NCI-H446 treated with DMSO at 0.1 percent for 48 hours (cell line): ENCODE measurements around the gene DGKZ.

ENCODE experiments used
- DNase-seq: peaks from one replicate; lab custom pipeline; 2025; lab: John Stamatoyannopoulos, UW

Gene DGKZ

DNA sequence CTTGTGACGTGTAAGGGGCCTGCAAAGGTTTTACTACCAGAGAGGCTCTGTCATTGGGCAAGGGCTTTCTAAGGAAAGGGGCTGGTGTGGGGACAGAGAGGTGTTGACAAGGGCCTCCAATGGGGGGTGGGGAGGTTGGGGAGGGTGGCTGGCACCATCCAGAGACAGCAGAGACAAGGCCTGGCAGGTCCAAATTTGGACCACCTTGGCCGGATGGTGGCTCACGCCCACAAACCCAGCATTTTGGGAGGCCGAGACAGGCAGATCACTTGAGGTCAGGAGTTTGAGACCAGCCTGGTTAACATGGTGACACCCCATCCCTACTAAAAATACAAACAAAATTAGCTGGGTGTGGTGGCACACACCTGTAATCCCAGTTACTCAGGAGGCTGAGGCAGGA, 46.5 kb downstream of the DGKZ start:
- no peak for DNase-seq

DNA sequence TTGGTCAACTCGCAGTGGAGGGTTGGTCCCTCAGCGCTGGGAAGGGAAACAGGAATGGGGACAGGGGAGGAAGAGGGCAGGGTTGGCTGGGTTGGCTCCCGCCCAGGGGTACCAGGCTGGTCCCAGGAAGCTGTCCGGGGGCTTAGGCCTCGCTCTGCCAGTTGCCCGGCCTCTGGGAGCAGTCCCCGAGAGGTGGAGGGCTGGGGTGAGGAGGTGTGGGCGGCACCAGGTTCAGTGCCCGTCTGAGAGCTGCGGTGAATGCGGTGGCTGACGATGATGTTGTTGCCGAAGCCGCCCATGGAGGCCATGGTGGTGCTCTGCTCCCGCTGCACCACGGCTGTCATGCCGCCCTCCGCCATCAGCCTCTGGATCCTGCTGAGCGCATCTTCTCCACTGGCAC, 50.3 kb downstream of the DGKZ start:
- no peak for DNase-seq

DNA sequence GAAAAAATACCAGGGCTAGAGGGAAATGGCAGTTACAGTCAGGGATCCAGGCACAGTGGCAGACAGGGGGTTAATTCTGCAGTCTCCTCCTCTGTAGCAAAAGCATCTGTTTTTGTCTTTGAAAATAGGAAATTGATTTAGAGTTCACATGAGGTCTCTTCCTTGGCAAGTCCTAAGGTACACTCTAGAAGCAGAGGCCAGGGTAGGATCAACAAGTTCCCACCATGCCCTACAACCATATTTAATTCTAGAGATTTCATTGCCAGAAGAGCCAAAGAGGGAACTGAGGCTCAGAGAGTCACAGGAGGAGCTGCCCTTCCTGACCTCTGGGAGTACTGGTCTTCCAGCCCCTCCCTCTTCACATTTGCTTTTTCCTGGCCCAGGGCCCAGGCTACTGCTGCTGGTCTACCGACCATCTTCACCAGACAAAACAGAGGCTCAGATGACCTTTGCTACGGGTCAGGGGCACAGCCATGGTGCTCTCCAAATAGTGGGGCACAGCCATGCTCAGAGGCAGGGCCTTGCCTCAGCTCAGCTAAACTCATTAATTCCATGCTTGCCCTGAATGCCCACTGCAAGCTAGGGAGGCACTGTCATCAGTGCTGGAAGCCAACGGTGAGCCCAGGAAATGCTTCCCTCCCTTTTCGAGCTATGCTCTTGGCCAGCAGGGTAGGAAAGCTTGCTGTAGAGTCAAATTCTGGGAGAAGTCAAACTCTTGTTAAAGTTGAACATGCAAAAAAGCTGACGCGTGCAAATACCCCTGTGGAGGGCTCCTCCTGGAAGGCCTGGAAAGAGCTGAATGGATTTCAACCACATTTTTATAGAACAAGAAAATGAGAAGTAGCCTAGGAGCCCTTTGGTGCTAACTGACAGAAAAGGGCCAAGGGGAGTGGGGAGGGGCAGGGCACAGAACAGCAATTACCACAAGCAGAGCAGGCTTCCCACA, 56.0 kb downstream of the DGKZ start:
- DNase-seq, result no peak

DNA sequence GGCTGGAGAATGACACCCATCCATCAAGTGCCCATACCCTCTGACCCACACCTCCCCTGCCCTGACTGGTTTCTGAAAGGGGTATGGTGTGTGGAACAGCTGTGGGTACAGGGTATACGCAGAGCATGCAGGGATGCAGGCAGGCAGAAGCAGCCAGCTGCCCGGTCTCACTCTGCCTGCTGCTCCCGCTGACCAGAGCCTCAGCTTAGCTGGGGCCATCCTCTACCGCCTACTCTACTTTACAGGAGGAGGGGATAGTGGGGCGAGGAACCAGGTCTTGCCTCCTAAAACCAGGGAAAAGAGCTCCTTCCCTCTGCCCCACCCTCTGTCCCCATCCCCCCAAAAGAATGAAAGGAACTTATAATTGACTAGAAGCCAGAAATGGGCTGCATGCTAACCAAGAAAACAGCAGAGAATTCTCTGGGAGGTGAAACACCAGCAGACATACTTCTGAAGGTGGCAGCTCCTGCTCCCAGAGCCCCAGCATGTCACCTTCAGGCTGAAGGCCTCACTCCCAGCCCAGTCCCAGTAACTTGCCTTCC, 57.3 kb downstream of the DGKZ start:
- no peak for DNase-seq

DNA sequence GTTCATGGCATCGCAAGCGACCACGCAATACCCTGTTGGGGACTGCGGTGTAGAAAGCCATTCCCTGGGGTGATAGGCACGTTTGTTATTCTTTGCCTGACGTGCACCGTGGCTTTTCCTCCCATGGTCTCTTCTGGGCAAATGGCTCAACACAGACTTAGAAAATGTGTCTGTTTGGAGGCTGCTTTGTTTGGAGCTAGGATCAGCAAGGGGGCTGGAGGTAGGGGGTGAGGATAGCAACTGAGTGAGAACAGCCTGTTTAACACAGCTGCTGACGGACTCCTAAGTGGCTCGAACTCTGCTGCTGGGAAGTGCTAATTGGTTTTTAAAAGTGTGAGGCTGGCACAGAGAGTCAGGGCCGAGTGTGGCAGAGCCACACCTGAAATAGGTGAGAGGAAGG, 60.4 kb downstream of the DGKZ start:
- DNase-seq, result no peak

DNA sequence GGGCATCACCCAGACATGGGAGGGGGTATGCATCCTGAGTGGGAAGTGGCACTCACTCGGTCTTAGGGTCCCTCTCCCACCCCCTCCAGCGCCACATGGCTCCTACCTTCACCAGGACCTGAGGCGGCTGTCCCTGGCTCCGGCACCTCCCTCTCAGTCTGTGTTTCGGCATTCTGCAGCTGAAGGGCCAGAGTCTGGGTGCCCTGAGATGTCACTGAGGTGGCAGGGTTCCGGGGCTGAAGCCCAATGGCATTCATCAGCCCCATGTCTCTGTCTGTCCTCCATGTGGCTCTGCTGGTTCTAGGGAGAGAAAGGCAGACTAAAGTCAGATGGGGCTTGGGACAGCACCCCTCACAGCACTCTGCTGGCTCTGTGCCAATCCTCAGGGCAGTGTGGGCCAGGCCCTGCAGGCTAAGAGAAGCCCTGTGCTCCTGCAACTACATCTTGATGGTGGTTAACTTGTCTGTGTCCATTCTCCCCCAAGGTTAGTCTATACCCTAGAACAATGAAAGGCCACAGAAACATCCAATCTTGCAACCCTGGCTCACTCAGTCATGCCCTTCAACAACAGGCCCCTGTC, 61.2 kb downstream of the DGKZ start:
- DNase-seq, result no peak

DNA sequence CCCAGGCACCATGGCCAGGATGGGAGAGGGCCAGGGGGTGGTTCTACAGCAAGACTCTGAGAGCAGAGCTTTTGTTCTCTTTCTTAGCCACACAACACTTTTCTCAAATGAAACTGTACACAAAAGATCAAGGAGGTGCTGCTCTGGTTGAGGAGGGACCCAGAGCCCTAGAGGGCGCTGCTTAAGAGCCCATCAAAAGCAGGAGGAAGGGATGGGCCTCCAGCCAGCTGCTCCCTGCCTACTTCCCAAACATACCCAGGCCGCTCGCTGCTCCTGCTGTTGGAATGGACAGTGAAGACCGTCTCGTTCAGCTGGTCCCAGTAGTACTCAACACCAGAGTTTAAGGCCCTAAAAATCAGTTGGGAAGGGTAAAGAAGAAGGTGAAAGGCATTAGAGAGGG, 62.8 kb downstream of the DGKZ start:
- no peak for DNase-seq

DNA sequence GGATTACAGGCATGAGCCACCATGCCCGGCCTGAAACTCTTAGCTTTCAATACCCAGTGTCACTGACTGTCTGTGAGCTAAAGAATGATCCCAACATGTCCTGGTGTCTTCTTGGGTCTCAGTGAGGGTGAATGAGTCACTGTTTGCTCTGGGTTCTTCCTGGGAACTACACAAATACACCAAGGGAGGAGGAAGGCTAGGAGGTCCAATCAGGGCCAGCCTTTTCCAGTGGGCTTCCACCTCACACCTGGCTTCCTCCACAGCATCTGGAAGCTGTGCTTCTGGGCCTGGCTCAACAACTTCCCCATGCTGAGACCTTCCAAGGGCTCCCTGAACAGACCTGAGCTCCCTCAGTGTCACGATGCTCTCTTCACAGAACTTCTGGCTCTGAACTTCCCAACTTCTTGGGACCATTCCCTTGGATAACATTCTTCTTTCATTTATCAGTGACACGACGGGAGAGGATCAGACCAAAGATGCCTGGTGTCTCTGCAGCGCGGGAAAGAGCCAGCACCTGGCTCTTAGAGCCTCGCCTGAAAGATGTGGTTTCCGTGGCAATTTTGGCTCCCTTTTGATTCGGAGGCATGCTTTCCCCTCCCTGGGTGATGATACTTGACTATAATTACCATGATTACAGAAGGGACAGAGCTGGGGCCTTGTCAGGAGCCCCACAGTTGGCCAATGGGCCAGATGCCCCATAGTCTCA, 66.7 kb downstream of the DGKZ start:
- DNase-seq, result no peak

DNA sequence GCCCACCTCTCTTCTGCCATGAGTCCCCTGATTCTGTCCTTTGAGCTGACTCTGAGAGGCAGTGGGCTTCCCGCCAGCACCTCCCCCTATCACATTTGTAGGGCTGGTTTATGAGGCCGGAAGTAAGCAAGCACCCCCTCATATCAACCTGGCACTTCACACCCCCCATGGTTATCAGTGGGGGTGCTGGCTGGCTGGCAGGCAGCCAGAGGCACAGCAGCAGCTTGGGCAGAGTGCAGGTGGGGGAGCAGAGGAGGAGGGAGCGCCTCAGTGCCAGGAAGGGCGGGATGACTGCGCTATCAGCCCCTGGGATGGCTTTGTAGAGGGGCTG, 67.2 kb downstream of the DGKZ start:
- DNase-seq, result no peak

DNA sequence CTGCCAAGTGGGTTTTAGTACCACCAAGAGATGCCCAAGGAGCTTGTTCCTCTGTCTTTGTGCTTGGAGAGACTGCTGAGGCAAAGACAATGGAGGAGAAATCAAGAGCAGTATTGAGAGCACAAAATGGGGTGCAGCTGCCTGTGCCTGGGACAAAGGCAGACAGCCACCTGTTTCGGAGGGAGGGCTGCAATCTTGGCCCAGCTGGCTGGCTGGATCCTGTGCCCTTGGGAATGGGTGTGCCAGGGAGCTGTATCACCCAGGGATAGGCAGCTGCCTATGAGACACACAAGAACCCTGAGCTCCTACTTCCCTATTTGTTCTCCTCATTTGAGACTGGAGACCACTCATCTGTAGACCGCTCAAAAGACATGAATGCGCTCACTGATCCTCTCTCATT, 67.6 kb downstream of the DGKZ start:
- no peak for DNase-seq

DNA sequence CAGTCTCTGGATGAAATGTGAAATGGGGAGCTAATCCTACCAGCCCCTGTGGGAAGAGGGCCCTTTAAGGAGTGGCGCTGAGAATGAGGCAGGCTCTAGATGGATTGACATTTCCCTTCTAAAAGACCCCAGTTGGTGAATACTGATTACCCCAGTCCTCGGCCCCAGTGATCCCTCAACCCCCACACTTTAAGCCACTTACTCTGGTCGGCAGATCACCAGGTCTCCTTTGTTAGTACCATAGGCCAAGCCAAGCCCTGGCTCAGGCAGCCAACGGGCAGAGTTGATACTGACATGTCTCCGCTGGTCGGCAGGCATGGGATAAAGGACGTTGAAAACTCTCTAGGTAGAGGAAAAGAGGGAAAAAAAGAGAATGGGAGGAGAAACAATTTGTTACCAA, 70.4 kb downstream of the DGKZ start:
- DNase-seq, result no peak

DNA sequence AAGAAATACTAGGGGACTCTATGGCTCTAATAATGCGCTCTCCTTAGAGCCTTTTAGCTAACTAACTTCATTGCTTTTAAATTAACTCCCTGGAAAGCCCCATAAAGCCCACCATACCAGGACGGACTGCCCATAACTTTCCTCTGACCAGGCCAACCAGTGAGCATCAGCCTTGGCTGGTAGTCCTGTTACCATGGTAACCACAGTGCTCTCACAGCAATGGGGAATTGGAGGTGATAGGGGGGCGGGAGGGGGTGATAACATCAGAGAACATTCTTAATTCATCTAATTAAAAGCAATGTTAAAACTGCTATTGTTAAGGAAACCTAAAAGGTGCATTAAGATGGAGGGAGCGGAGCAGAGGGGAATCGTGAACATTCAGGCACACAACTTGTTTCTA, 71.5 kb downstream of the DGKZ start:
- no peak for DNase-seq

DNA sequence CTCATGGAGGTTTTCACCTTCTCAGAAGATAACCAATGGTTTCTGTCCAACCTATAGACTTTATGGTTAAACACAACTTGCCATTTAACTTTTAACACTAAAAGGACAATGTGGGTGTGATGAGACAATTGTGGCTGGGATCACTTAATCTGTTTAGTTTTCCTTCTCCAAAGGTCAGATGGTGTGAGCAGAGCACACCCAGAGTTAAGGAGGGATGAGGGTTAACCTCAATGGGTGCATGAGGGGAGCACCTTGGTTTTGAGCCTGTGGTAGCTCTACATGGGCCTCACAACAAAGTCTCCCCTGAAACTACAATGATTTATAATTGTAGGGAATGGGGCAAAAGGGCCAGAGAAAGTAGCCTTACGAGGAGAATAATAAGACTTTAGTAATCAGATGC, 73.2 kb downstream of the DGKZ start:
- DNase-seq, result no peak

DNA sequence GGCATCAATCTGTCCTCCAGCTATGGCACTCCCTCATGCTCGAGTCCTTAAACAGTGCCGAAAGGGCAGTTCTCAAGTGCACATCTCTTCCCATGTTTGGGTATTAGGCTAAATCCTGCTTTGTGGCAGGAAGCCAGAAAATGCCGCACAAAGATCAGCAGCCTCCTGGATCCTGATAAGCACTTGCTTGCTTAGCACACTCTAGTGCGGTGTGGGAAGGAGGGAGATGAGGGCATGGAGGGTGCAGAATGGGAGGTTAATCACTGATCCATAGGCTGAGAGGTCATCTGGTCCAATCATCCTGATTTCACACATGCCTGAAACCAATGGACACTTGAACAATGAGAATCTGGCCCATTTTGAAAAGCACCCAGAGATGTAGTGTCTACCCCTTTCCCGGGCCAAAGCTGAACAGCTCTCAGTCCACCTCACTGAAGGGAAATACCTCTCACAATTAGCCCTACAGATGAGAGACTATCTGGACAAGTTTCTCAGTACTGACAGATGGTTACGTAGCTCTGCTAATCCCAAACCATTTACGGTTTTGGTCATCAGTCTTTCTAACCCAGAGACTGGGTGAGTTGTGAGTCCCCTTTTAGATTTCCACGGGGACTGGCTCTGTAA, 74.1 kb downstream of the DGKZ start:
- DNase-seq, result no peak

DNA sequence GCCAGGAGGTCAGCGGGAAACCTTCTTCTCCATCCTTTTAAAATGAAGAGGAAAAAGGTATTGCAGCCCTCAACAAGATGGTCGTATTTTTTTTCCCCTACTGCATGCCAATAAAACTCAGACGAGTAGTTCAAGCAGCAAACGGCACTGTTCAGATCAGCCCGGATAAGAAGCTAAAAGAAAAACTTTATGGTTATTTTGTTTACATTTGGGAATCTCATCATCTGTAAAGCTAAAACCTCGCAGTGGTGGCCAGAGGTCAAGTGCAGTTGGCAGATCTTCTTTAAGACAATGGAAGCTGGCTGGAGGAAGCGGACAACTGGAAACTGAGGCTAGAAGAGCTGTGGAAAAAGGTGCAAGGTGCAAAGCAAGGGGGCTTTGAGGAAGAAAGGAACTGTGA, 75.3 kb downstream of the DGKZ start:
- no peak for DNase-seq

DNA sequence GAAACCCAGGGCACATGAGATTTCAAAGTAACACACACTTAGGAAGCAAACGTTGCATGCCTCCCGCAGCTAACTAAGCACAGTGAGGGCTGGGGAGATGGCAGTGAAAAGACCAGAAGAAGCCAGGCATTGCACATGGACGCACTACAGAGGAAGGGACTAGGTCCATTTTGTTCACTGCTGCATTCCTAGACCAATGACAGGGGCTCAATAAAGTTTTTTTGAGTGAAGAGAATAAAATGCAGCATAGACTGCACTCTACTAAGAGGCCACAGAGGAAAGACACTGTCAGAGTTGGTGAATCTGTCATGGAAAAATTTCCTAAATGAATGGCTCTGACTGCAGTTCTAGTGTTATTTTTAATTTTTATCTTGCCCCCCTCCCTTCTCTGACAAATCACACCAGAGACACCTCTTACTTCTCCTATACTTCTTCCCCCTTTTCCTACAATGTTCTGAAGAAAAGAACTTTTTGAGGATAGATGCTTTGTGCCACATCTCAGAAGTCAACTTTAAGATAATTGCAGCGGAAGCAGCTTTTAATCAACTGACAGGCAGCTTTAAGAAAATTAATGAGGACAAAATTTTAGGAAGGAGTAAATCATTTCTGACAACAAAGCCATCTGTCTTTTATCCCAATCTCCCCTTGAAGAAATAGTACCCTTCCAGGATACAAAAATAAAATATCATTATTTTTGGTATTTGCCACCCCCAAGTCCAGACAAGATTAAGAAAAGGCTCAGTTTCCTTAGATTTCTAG, 79.1 kb downstream of the DGKZ start:
- no peak for DNase-seq

DNA sequence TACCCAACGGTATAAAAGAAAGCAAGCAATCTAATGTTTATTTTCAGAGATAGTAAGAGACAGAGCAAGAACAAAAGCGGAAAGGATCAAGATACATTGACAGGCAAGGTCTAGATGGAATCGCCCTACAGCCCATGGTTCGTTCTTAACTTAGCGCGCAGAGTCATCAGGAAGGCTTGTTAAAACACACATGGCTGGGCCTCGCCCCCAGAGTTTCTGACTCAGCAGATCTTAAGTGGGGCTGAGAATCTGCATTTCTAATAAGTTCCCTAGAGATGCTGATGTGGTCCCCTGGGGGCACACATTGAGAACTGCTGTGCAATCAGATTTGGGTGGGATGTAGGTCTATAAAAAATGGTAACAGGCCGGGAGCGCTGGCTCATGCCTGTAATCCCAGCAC, 80.1 kb downstream of the DGKZ start:
- no peak for DNase-seq

DNA sequence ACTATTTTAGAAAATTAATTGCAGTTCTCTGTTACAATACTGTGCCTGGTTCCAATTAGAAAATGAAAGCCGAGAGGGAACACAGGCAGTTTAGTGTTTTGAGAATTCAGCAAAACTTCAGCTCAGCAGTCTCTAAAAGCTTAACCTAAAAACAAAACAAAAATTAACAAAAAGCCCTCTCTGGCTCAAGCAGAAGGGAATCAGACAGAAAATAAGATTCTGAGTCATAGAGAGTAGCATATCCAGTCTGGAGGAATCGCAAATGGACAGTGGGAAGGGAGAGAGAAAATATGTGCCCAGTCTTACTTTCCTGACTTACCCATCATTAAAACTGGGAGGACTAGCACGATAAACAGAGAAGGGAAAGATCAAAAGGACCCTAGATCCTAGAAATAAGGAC, 82.5 kb downstream of the DGKZ start:
- DNase-seq, result no peak
